HCT116 (cell line): ENCODE results near the gene MAPKBP1. TPM values are rescaled to one million over a fixed set of nuclear protein-coding genes. Genes with fewer than 3 reads are reported as not detected.

ENCODE experiments used
- ATAC-seq: fragments of 200-7000 bp; cut with Tn5 transposase; 2 replicates; pipeline ENCODE4 v1.9.1; 2020; ENCODE audit warnings: mild to moderate bottlenecking, moderate library complexity
- BruUV-seq: library from RNA; stranded (reverse); fragments of 400-500 nt; replicated peaks from 2 replicates; lab custom pipeline; 2021; lab: Mats Ljungman, UMichigan
- CTCF ChIA-PET: fragments of 300-600 bp; sonication (Branson Sonifier 250); formaldehyde crosslinking; loops from one replicate; lab custom pipeline; 2021; ENCODE audit warnings: antibody characterized with exemption; lab: Charles Lee
- POLR2A ChIA-PET: fragments of 300-600, 350-600 bp; sonication (Branson Sonifier 250); formaldehyde crosslinking; loops from one replicate; lab custom pipeline; 2021; ENCODE audit warnings: antibody characterized with exemption; lab: Charles Lee
- RAD21 ChIA-PET, 2 experiments: fragments of 300-600 bp; sonication (Branson Sonifier 250); formaldehyde crosslinking; loops; one replicate each; lab custom pipeline; 2023; ENCODE audit warnings: low total read pairs in 2 of 2; ENCODE audit not compliant: uncharacterized antibody in 2 of 2, unreplicated experiment in 2 of 2, low non-redundant PET in 1 of 2; lab: Charles Lee
- DNase-seq: peaks from one replicate; pipeline ENCODE4 v3.0.0-alpha.2; 2010; ENCODE audit warnings: low read depth, low spot score
- H2AFZ ChIP-seq: fragments of 200-600 bp; shearing (Covaris generic), sonication (generic); 2 replicates; pipeline ENCODE4 v1.6.1; 2017; ENCODE audit warnings: low read depth, mixed run types, mixed read lengths, antibody characterized with exemption, low read length; ENCODE audit not compliant: poor library complexity, severe bottlenecking
- H3K27ac ChIP-seq: 2 replicates; pipeline ENCODE4 v1.5.1; 2012; ENCODE audit warnings: low read depth, low read length
- H3K27me3 ChIP-seq: fragments of 200-600 bp; sonication (generic); 2 replicates; pipeline ENCODE4 v1.6.1; 2016; ENCODE audit warnings: mixed run types, low read length, mixed read lengths; ENCODE audit not compliant: insufficient read depth
- H3K36me3 ChIP-seq, 2 experiments: fragments of 200-500 bp in 1 of 2; fragments of 200-600 bp in 1 of 2; sonication (Bioruptor generic) in 1 of 2; sonication (generic) in 1 of 2; 2 replicates each; pipeline versions ENCODE4 v1.5.1 to v1.6.1; 2014 to 2016; ENCODE audit warnings: low read length in 2 of 2, inconsistent platforms in 1 of 2, mixed read lengths in 1 of 2, mixed run types in 1 of 2; ENCODE audit not compliant: insufficient read depth in 2 of 2, control insufficient read depth in 1 of 2
- H3K4me1 ChIP-seq, 2 experiments: fragments of 200-600 bp in 1 of 2; sonication (generic) in 1 of 2; 2 replicates each; pipeline versions ENCODE4 v1.5.1 to v1.6.1; 2012 to 2017; ENCODE audit warnings: low read length in 2 of 2, inconsistent platforms in 1 of 2, mild to moderate bottlenecking in 1 of 2, mixed read lengths in 1 of 2, mixed run types in 1 of 2, moderate library complexity in 1 of 2; ENCODE audit not compliant: insufficient read depth in 2 of 2, control insufficient read depth in 1 of 2
- H3K4me2 ChIP-seq: fragments of 200-600 bp; sonication (generic); 2 replicates; pipeline ENCODE4 v1.6.1; 2017; ENCODE audit warnings: mixed run types, low read length, mixed read lengths
- H3K4me3 ChIP-seq, 2 experiments: fragments of 200-600 bp in 1 of 2; sonication (generic) in 1 of 2; replicated peaks in 1 of 2; 2 replicates each; pipeline ENCODE4 v1.5.1; 2011 to 2016; ENCODE audit warnings: low read length in 2 of 2, control low read depth in 1 of 2, low read depth in 1 of 2, mild to moderate bottlenecking in 1 of 2, mixed read lengths in 1 of 2, mixed run types in 1 of 2
- H3K79me2 ChIP-seq: fragments of 200-600 bp; sonication (generic); 2 replicates; pipeline ENCODE4 v1.6.1; 2017; ENCODE audit warnings: mild to moderate bottlenecking, mixed run types, low read length, moderate library complexity, mixed read lengths; ENCODE audit not compliant: insufficient read depth
- H3K9ac ChIP-seq: fragments of 200-600 bp; sonication (generic); 2 replicates; pipeline ENCODE4 v1.6.1; 2016; ENCODE audit warnings: low read length, mixed read lengths
- H3K9me2 ChIP-seq: fragments of 200-600 bp; sonication (generic), shearing (Covaris generic); 2 replicates; pipeline ENCODE4 v1.6.1; 2017; ENCODE audit warnings: mixed run types, mild to moderate bottlenecking, moderate library complexity; ENCODE audit not compliant: insufficient read depth
- H3K9me3 ChIP-seq, 2 experiments: fragments of 200-500 bp in 1 of 2; fragments of 200-600 bp in 1 of 2; sonication (Bioruptor generic) in 1 of 2; sonication (generic) in 1 of 2; 2 replicates each; pipeline ENCODE4 v1.6.1; 2014 to 2017; ENCODE audit warnings: low read length in 2 of 2, mixed read lengths in 2 of 2, inconsistent platforms in 1 of 2, low read depth in 1 of 2, mild to moderate bottlenecking in 1 of 2, mixed run types in 1 of 2, moderate library complexity in 1 of 2; ENCODE audit not compliant: control insufficient read depth in 1 of 2, insufficient read depth in 1 of 2
- H4K20me1 ChIP-seq: fragments of 200-600 bp; sonication (generic), shearing (Covaris generic); 2 replicates; pipeline ENCODE4 v1.6.1; 2017; ENCODE audit warnings: mixed run types, mild to moderate bottlenecking, moderate library complexity; ENCODE audit not compliant: insufficient read depth
- ATF3 ChIP-seq: IDR thresholded peaks from 2 replicates; pipeline ENCODE4 v1.6.1; 2012
- CBX3 ChIP-seq: IDR thresholded peaks from 2 replicates; pipeline ENCODE4 v1.6.1; 2012; ENCODE audit warnings: low read depth
- CEBPB ChIP-seq: IDR thresholded peaks from 2 replicates; pipeline ENCODE4 v1.6.1; 2012; ENCODE audit warnings: low read depth
- EGR1 ChIP-seq: IDR thresholded peaks from 2 replicates; pipeline ENCODE4 v1.6.1; 2012; ENCODE audit warnings: low read depth
- ELF1 ChIP-seq: IDR thresholded peaks from 2 replicates; pipeline ENCODE4 v1.6.1; 2012; ENCODE audit warnings: low read depth, borderline replicate concordance
- JUND ChIP-seq: IDR thresholded peaks from 2 replicates; pipeline ENCODE4 v1.6.1; 2012
- POLR2AphosphoS5 ChIP-seq: IDR thresholded peaks from 2 replicates; pipeline ENCODE4 v1.6.1; 2011; ENCODE audit warnings: mild to moderate bottlenecking, low read depth, low read length, moderate library complexity
- RAD21 ChIP-seq: IDR thresholded peaks from 2 replicates; pipeline ENCODE4 v1.6.1; 2012; ENCODE audit warnings: low read depth, mild to moderate bottlenecking
- SIN3A ChIP-seq: IDR thresholded peaks from 2 replicates; pipeline ENCODE4 v1.6.1; 2012; ENCODE audit warnings: low read depth
- SP1 ChIP-seq: IDR thresholded peaks from 2 replicates; pipeline ENCODE4 v1.6.1; 2012; ENCODE audit warnings: low read depth
- SRF ChIP-seq: IDR thresholded peaks from 2 replicates; pipeline ENCODE4 v1.6.1; 2012; ENCODE audit warnings: low read depth
- YY1 ChIP-seq: IDR thresholded peaks from 2 replicates; pipeline ENCODE4 v1.6.1; 2011; ENCODE audit warnings: low read length, low read depth, moderate library complexity, mild to moderate bottlenecking; ENCODE audit not compliant: insufficient replicate concordance; ENCODE audit errors: extremely low read depth
- ZFX ChIP-seq: fragments of 450-650 bp; IDR thresholded peaks from 2 replicates; pipeline ENCODE4 v1.6.1; 2017
- intact Hi-C: fragments of 100-400 bp; cut with micrococcal nuclease; formaldehyde crosslinking; loops from 2 replicates; pipeline ENCODE4 v1.10.0; 2022
- total RNA-seq: library from RNA; stranded (reverse); gene quantifications from one replicate; pipeline ENCODE4 v1.2.1, GENCODE V29; 2021; ENCODE audit not compliant: unreplicated experiment
- TF ChIP-seq, protein P1 (sequence below), 3 experiments: fragments of 200-600 bp in 1 of 3; sonication (generic) in 1 of 3; IDR thresholded peaks in 2 of 3; conservative IDR thresholded peaks in 1 of 3; 2 replicates each; pipeline ENCODE4 v1.5.1; 2012 to 2017; ENCODE audit warnings: low read depth in 2 of 3, low read length in 2 of 3, antibody characterized with exemption in 1 of 3, borderline replicate concordance in 1 of 3, control low read depth in 1 of 3, mild to moderate bottlenecking in 1 of 3, mixed read lengths in 1 of 3, mixed run types in 1 of 3, moderate library complexity in 1 of 3; ENCODE audit not compliant: insufficient read depth in 1 of 3
- TF ChIP-seq, protein P2 (sequence below): IDR thresholded peaks from 2 replicates; pipeline ENCODE4 v1.6.1; 2012

MAPKBP1 gene
- total RNA-seq, 1 experiment from 2014 or later, result 21.3 TPM

- peak overlapping the region; percentile 47 for H3K4me2 ChIP-seq
- no peak for TF ChIP-seq JUND
- TF ChIP-seq YY1, result no peak
- peak; percentile 76 for TF ChIP-seq RAD21
- TF ChIP-seq SRF, result no peak
- no peak for TF ChIP-seq SP1
- TF ChIP-seq CBX3, result no peak
- TF ChIP-seq EGR1, result no peak
- no peak for TF ChIP-seq SIN3A
- no peak for TF ChIP-seq ZFX
- TF ChIP-seq ELF1, result no peak
- no peak for TF ChIP-seq CEBPB
- TF ChIP-seq POLR2AphosphoS5, result no peak
- TF ChIP-seq, protein P1, sequence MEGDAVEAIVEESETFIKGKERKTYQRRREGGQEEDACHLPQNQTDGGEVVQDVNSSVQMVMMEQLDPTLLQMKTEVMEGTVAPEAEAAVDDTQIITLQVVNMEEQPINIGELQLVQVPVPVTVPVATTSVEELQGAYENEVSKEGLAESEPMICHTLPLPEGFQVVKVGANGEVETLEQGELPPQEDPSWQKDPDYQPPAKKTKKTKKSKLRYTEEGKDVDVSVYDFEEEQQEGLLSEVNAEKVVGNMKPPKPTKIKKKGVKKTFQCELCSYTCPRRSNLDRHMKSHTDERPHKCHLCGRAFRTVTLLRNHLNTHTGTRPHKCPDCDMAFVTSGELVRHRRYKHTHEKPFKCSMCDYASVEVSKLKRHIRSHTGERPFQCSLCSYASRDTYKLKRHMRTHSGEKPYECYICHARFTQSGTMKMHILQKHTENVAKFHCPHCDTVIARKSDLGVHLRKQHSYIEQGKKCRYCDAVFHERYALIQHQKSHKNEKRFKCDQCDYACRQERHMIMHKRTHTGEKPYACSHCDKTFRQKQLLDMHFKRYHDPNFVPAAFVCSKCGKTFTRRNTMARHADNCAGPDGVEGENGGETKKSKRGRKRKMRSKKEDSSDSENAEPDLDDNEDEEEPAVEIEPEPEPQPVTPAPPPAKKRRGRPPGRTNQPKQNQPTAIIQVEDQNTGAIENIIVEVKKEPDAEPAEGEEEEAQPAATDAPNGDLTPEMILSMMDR (IDR thresholded peaks at IDR 0.05 in 2 of 3, conservative IDR thresholded peaks at IDR 0.05 in 1 of 3; ENCODE audit: borderline replicate concordance in 1 of 3, insufficient read depth in 1 of 3, low read depth in 2 of 3, low read length in 2 of 3), result peak; percentile 24 to 57 (median 32); a peak in 4 of 6 replicates
- TF ChIP-seq ATF3, result no peak
- TF ChIP-seq, protein P2, sequence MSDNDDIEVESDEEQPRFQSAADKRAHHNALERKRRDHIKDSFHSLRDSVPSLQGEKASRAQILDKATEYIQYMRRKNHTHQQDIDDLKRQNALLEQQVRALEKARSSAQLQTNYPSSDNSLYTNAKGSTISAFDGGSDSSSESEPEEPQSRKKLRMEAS, result no peak
- H4K20me1 ChIP-seq, result no peaks in the 10 kb centered on the region
- H2AFZ ChIP-seq, result no peak overlapping the region
- BruUV-seq, result no TSS peak
- ChIA-PET CTCF (interaction anchor here (1.4 to 2.1 kb wide), 3 partner anchors 33 to 341 kb away, joined by 6 to 39 read pairs (median 7); partner anchors contain the start of gene MAPKBP1), RAD21 (interaction anchor here (0.6 to 1.5 kb wide), 5 partner anchors 22 to 290 kb away, joined by 3 to 12 read pairs (median 4); partner anchors contain the start of gene MAPKBP1 (in 2 of the 2)), POLR2A (no interaction called here)
- DNase-seq (peak; percentile 24), ATAC-seq (peak; percentile 85)
- H3K4me1 ChIP-seq, result peaks cover 12 to 21% of the 10 kb centered on the region in 2 experiments; a peak in 3 of 4 replicates
- 0 out of 4 replicates have a peak, but pooled peaks cover 0 to 3% of the 10 kb centered on the region in 2 experiments for H3K36me3 ChIP-seq
- H3K9me2 ChIP-seq, result no peaks in the 10 kb centered on the region
- H3K27ac ChIP-seq, result no peak overlapping the region
- H3K9ac ChIP-seq, result no peak overlapping the region
- intact Hi-C loops, result no loop called here
- H3K9me3 ChIP-seq, result no peaks in the 10 kb centered on the region
- H3K4me3 ChIP-seq, result no peak overlapping the region
- H3K27me3 ChIP-seq, result no peaks in the 10 kb centered on the region
- H3K79me2 ChIP-seq, result no peaks in the 10 kb centered on the region
Observed at GRCh38 chr15:41806291-41807181, 32.3 kb downstream of the MAPKBP1 start.
